Measurements from ENCODE around the gene GRIA1. TPM values are rescaled to one million over a fixed set of nuclear protein-coding genes. Genes with fewer than 3 reads are reported as not detected.

Gene GRIA1
- polyA plus RNA-seq, 4 donors, result 0.03 to 0.04 TPM; not detected in 2

- H3K27me3 ChIP-seq (ENCODE audit: control insufficient read depth in 3 of 3, insufficient read depth in 3 of 3, low read length in 3 of 3), result no peaks in the 10 kb centered on the region
- DNase-seq, result no peak
- no peaks in the 10 kb centered on the region for H3K4me1 ChIP-seq (ENCODE audit: control insufficient read depth in 3 of 3, insufficient read depth in 2 of 3, low read depth in 1 of 3, low read length in 2 of 3)
- no peak overlapping the region for H3K4me3 ChIP-seq (ENCODE audit: low read depth in 1 of 3, low read length in 3 of 3)
- no peaks in the 10 kb centered on the region for H3K36me3 ChIP-seq (ENCODE audit: control insufficient read depth in 3 of 3, insufficient read depth in 2 of 3, low read depth in 1 of 3, low read length in 3 of 3)
- WGBS, 3 donors, result 92 to 96% (median 92%) methylated on average over 1 of the region's 1 CpG
- H3K9me3 ChIP-seq (ENCODE audit: control insufficient read depth in 2 of 2, insufficient read depth in 1 of 2, low read depth in 1 of 2, low read length in 1 of 2), result no peaks in the 10 kb centered on the region
- H3K27ac ChIP-seq (ENCODE audit: low read depth in 1 of 3, low read length in 2 of 3), result no peak overlapping the region
- no peak for FAIRE-seq
Measured at GRCh38 chr5:153793699-153794098, 303.2 kb downstream of the GRIA1 start.

GRCh38 chr5:153794327-153794726 lies 303.9 kb downstream of the GRIA1 start:
- 80 to 87% (median 80%) methylated on average over 10 of the region's 10 CpGs for WGBS, 3 donors
- no peak overlapping the region for H3K27ac ChIP-seq (ENCODE audit: low read depth in 1 of 3, low read length in 2 of 3)

GRCh38 chr5:153796527-153796926 lies 306.1 kb downstream of the GRIA1 start:
- FAIRE-seq, result no peak
- no peak overlapping the region for H3K4me3 ChIP-seq (ENCODE audit: low read depth in 1 of 3, low read length in 3 of 3)
- H3K36me3 ChIP-seq (ENCODE audit: control insufficient read depth in 3 of 3, insufficient read depth in 2 of 3, low read depth in 1 of 3, low read length in 3 of 3), result no peaks in the 10 kb centered on the region
- no peak overlapping the region for H3K27ac ChIP-seq (ENCODE audit: low read depth in 1 of 3, low read length in 2 of 3)
- H3K4me1 ChIP-seq (ENCODE audit: control insufficient read depth in 3 of 3, insufficient read depth in 2 of 3, low read depth in 1 of 3, low read length in 2 of 3), result no peaks in the 10 kb centered on the region
- WGBS, 3 donors, result 75 to 91% (median 76%) methylated on average over 2 of the region's 2 CpGs
- DNase-seq, result no peak
- no peaks in the 10 kb centered on the region for H3K9me3 ChIP-seq (ENCODE audit: control insufficient read depth in 2 of 2, insufficient read depth in 1 of 2, low read depth in 1 of 2, low read length in 1 of 2)
- no peaks in the 10 kb centered on the region for H3K27me3 ChIP-seq (ENCODE audit: control insufficient read depth in 3 of 3, insufficient read depth in 3 of 3, low read length in 3 of 3)

More at GRCh38 chr5:153794327-153794726, 303.9 kb downstream of the GRIA1 start:
- no peak for FAIRE-seq
- no peaks in the 10 kb centered on the region for H3K4me1 ChIP-seq (ENCODE audit: control insufficient read depth in 3 of 3, insufficient read depth in 2 of 3, low read depth in 1 of 3, low read length in 2 of 3)
- no peak for DNase-seq
- H3K4me3 ChIP-seq (ENCODE audit: low read depth in 1 of 3, low read length in 3 of 3), result no peak overlapping the region
- no peaks in the 10 kb centered on the region for H3K27me3 ChIP-seq (ENCODE audit: control insufficient read depth in 3 of 3, insufficient read depth in 3 of 3, low read length in 3 of 3)
- H3K36me3 ChIP-seq (ENCODE audit: control insufficient read depth in 3 of 3, insufficient read depth in 2 of 3, low read depth in 1 of 3, low read length in 3 of 3), result no peaks in the 10 kb centered on the region
- no peaks in the 10 kb centered on the region for H3K9me3 ChIP-seq (ENCODE audit: control insufficient read depth in 2 of 2, insufficient read depth in 1 of 2, low read depth in 1 of 2, low read length in 1 of 2)

DNA sequence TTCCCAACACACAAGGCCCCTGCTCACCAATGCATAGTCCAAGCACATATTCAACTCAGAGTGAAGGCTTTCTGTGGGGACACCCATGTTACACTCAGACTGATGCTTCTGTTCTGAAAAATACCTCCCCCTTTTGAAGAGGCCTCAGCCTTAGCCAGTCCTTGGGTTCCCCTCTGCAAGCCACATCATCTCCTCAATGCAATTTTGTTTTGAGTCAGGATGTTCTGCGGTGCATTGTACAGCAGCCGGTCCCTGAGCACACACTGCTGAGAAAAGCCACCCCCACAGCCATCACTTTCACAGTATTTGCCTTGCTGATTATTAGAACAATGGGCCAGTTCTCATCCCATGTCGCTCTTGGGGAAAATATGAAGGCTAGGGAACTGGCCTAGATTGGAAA lies 307.0 kb downstream of the GRIA1 start:
- no peak overlapping the region for H3K4me3 ChIP-seq (ENCODE audit: low read depth in 1 of 3, low read length in 3 of 3)
- FAIRE-seq (no peak), DNase-seq (no peak)
- 54 to 76% (median 67%) methylated on average over 3 of the region's 3 CpGs for WGBS, 3 donors
- no peaks in the 10 kb centered on the region for H3K27me3 ChIP-seq (ENCODE audit: control insufficient read depth in 3 of 3, insufficient read depth in 3 of 3, low read length in 3 of 3)
- H3K36me3 ChIP-seq (ENCODE audit: control insufficient read depth in 3 of 3, insufficient read depth in 2 of 3, low read depth in 1 of 3, low read length in 3 of 3), result no peaks in the 10 kb centered on the region
- H3K9me3 ChIP-seq (ENCODE audit: control insufficient read depth in 2 of 2, insufficient read depth in 1 of 2, low read depth in 1 of 2, low read length in 1 of 2), result no peaks in the 10 kb centered on the region
- no peaks in the 10 kb centered on the region for H3K4me1 ChIP-seq (ENCODE audit: control insufficient read depth in 3 of 3, insufficient read depth in 2 of 3, low read depth in 1 of 3, low read length in 2 of 3)
- no peak overlapping the region for H3K27ac ChIP-seq (ENCODE audit: low read depth in 1 of 3, low read length in 2 of 3)

DNA sequence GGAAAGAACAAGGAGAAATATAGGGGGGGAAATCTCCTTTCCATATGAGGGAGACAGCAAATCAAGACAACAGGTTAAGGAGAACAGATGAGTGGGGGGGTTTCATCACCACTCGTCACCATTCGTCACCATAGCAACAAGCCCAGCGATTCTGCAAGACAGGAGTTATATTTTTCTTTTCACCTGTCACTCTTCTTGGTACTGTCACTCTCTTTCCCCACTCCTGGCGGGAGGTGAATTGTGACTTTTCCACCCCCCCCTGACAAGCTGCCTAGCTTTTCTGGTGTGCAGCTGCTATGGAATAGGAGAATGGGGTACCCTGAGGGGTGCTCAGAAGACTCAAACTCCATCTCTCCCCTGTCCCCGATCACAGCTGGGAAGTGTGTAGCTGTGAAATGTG lies 308.4 kb downstream of the GRIA1 start:
- Histone ChIP-seq H3K4me1 (ENCODE audit: control insufficient read depth in 3 of 3, insufficient read depth in 2 of 3, low read depth in 1 of 3, low read length in 2 of 3) (no peaks in the 10 kb centered on the region), H3K9me3 (ENCODE audit: control insufficient read depth in 2 of 2, insufficient read depth in 1 of 2, low read depth in 1 of 2, low read length in 1 of 2) (no peaks in the 10 kb centered on the region), H3K4me3 (ENCODE audit: low read depth in 1 of 3, low read length in 3 of 3) (no peak overlapping the region), H3K27ac (ENCODE audit: low read depth in 1 of 3, low read length in 2 of 3) (no peak overlapping the region), H3K36me3 (ENCODE audit: control insufficient read depth in 3 of 3, insufficient read depth in 2 of 3, low read depth in 1 of 3, low read length in 3 of 3) (no peaks in the 10 kb centered on the region), H3K27me3 (ENCODE audit: control insufficient read depth in 3 of 3, insufficient read depth in 3 of 3, low read length in 3 of 3) (no peaks in the 10 kb centered on the region)
- no peak for FAIRE-seq
- WGBS, 3 donors, result 79 to 87% (median 81%) methylated on average over 5 of the region's 5 CpGs
- DNase-seq, result no peak

- H3K4me3 ChIP-seq (ENCODE audit: low read depth in 1 of 3, low read length in 3 of 3), result no peak overlapping the region
- no peaks in the 10 kb centered on the region for H3K27me3 ChIP-seq (ENCODE audit: control insufficient read depth in 3 of 3, insufficient read depth in 3 of 3, low read length in 3 of 3)
- no peaks in the 10 kb centered on the region for H3K9me3 ChIP-seq (ENCODE audit: control insufficient read depth in 2 of 2, insufficient read depth in 1 of 2, low read depth in 1 of 2, low read length in 1 of 2)
- 82 to 93% (median 89%) methylated on average over 2 of the region's 2 CpGs for WGBS, 3 donors
- FAIRE-seq (no peak), DNase-seq (no peak)
- no peaks in the 10 kb centered on the region for H3K36me3 ChIP-seq (ENCODE audit: control insufficient read depth in 3 of 3, insufficient read depth in 2 of 3, low read depth in 1 of 3, low read length in 3 of 3)
- H3K4me1 ChIP-seq (ENCODE audit: control insufficient read depth in 3 of 3, insufficient read depth in 2 of 3, low read depth in 1 of 3, low read length in 2 of 3), result no peaks in the 10 kb centered on the region
- no peak overlapping the region for H3K27ac ChIP-seq (ENCODE audit: low read depth in 1 of 3, low read length in 2 of 3)
Measured at GRCh38 chr5:153799466-153799865, 309.0 kb downstream of the GRIA1 start.

DNA sequence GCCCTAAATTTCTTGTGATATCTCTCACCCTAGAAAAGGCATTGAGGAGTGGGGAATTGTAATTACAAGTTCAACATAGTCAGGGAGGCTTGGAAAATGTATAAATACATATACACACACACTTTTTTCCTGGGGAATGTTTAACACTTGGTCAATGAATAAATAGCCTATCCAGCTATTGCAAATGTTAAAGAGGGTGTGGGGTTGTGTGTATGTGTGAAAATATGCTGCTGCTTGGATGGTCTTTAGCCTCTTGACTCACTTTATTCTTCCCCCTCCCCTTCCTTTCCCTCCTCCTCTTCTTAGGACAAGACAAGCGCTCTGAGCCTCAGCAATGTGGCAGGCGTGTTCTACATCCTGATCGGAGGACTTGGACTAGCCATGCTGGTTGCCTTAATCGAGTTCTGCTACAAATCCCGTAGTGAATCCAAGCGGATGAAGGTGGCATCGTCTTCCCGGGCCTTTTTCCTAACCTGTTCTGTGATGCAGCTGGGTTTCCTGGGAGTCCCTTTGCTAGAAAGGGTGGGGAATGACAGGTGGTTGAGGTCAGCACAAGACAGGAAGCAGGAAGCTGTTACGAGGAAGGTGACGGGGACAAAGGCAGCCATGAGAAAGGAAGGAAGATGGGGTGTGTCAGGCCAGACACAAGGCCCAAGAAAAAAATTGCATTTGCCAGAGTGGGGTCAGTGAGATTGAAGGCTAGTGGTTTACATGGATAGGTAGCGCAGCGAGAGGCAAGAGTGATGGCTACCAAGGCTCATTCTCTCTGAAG lies 311.8 kb downstream of the GRIA1 start:
- Histone ChIP-seq H3K4me3 (ENCODE audit: low read depth in 1 of 3, low read length in 3 of 3) (no peak overlapping the region), H3K27ac (ENCODE audit: low read depth in 1 of 3, low read length in 2 of 3) (no peak overlapping the region), H3K4me1 (ENCODE audit: control insufficient read depth in 3 of 3, insufficient read depth in 2 of 3, low read depth in 1 of 3, low read length in 2 of 3) (no peaks in the 10 kb centered on the region), H3K9me3 (ENCODE audit: control insufficient read depth in 2 of 2, insufficient read depth in 1 of 2, low read depth in 1 of 2, low read length in 1 of 2) (no peaks in the 10 kb centered on the region), H3K27me3 (ENCODE audit: control insufficient read depth in 3 of 3, insufficient read depth in 3 of 3, low read length in 3 of 3) (no peaks in the 10 kb centered on the region), H3K36me3 (ENCODE audit: control insufficient read depth in 3 of 3, insufficient read depth in 2 of 3, low read depth in 1 of 3, low read length in 3 of 3) (no peaks in the 10 kb centered on the region)
- FAIRE-seq (no peak), DNase-seq (no peak)
- WGBS, 3 donors, result 80 to 85% (median 82%) methylated on average over 12 of the region's 12 CpGs

DNA sequence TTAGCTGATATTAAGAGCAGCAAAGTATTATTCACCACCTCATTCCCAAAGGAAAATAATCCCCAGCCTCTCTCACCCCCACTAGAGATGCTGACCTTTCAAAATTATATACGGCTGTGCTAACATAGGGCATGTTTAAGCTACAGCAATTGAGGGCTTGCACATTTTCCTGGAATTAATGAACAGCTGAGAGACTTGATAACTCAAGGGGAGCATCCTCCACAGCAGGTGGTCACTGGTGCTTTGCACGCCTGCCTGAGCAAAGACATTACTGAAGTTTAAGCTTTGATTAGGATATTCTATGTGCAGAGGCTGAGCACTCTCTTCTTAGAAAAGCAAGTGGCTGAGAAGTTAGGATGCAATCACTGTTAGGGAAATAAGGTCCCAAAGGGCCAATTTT lies 317.3 kb downstream of the GRIA1 start:
- Histone ChIP-seq H3K27me3 (ENCODE audit: control insufficient read depth in 3 of 3, insufficient read depth in 3 of 3, low read length in 3 of 3) (no peaks in the 10 kb centered on the region), H3K27ac (ENCODE audit: low read depth in 1 of 3, low read length in 2 of 3) (no peak overlapping the region), H3K36me3 (ENCODE audit: control insufficient read depth in 3 of 3, insufficient read depth in 2 of 3, low read depth in 1 of 3, low read length in 3 of 3) (no peaks in the 10 kb centered on the region), H3K9me3 (ENCODE audit: control insufficient read depth in 2 of 2, insufficient read depth in 1 of 2, low read depth in 1 of 2, low read length in 1 of 2) (peaks cover 0 to 2% of the 10 kb centered on the region in 2 donors), H3K4me1 (ENCODE audit: control insufficient read depth in 3 of 3, insufficient read depth in 2 of 3, low read depth in 1 of 3, low read length in 2 of 3) (no peaks in the 10 kb centered on the region), H3K4me3 (ENCODE audit: low read depth in 1 of 3, low read length in 3 of 3) (no peak overlapping the region)
- FAIRE-seq, result no peak
- 47 to 77% (median 47%) methylated on average over 2 of the region's 2 CpGs for whole genome bisulfite sequencing, 3 donors
- no peak for DNase-seq

- DNase-seq, result no peak
- Histone ChIP-seq H3K4me3 (ENCODE audit: low read depth in 1 of 3, low read length in 3 of 3) (no peak overlapping the region), H3K27me3 (ENCODE audit: control insufficient read depth in 3 of 3, insufficient read depth in 3 of 3, low read length in 3 of 3) (no peaks in the 10 kb centered on the region), H3K27ac (ENCODE audit: low read depth in 1 of 3, low read length in 2 of 3) (no peak overlapping the region), H3K36me3 (ENCODE audit: control insufficient read depth in 3 of 3, insufficient read depth in 2 of 3, low read depth in 1 of 3, low read length in 3 of 3) (no peaks in the 10 kb centered on the region), H3K4me1 (ENCODE audit: control insufficient read depth in 3 of 3, insufficient read depth in 2 of 3, low read depth in 1 of 3, low read length in 2 of 3) (no peaks in the 10 kb centered on the region), H3K9me3 (ENCODE audit: control insufficient read depth in 2 of 2, insufficient read depth in 1 of 2, low read depth in 1 of 2, low read length in 1 of 2) (peaks cover 0 to 2% of the 10 kb centered on the region in 2 donors)
- no peak for FAIRE-seq
Measured at GRCh38 chr5:153809166-153809565, 318.7 kb downstream of the GRIA1 start.

Measured in small intestine (tissue), 7 donors.